ENCODE measurements around the gene PLXNB2.

The PLXNB2 gene

DNA sequence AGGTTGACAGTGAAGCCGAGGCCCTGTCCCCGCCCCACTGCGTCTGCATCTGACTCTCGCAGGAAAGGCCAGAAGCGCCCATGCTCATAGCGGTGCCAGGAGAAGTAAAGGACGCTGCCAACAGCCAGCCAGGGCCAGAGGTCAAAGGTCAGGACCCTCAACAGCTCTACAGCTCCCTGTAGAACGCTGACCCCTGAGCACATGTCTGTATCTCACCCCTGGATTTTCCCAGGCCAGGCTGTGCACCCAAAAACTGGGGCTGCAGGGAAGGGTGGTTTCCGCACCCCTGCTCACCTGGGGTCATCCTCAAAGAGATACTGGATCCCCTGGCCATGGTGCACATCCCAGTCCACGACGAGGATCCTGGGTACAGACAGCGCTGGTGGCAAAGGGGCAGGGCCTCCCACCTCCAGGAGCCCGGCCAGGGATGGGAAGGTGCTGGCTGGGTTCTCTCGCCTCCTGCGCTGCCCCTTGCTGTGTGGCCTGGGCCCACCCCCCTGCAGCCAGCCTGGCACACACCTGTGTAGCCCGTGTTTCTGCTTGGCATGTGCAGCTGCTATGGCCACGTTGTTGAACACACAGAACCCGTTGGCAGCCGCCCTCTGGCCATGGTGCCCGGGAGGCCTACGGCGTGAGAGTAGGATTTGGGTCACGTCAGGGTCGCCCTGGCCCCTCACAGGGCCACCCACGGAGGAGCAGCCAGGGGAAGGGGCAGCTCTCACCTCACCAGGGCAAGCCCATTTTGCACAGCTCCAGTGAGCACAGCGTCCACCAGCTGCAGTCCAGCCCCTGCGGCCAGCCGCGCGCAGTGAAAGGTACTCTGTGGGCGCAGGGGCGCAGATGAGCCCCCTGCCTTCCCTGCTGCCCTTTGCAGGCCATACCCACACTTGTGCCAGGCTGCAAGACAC is 57.9 kb downstream of the PLXNB2 start:
- TF ChIP-seq TAF1 (IDR thresholded peaks at IDR 0.05; ENCODE audit: borderline replicate concordance, insufficient read depth, low read length) (no peak), SIN3A (IDR thresholded peaks at IDR 0.05; ENCODE audit: borderline replicate concordance, insufficient read depth, low read length) (no peak), POLR2AphosphoS5 (IDR thresholded peaks at IDR 0.05; ENCODE audit: low read depth, low read length) (no peak)

- no peak for TF ChIP-seq FOXP2 (optimal IDR thresholded peaks at IDR 0.05; ENCODE audit: borderline replicate concordance, extremely low read depth, extremely low read length, insufficient read depth)
- TF ChIP-seq, protein P1, sequence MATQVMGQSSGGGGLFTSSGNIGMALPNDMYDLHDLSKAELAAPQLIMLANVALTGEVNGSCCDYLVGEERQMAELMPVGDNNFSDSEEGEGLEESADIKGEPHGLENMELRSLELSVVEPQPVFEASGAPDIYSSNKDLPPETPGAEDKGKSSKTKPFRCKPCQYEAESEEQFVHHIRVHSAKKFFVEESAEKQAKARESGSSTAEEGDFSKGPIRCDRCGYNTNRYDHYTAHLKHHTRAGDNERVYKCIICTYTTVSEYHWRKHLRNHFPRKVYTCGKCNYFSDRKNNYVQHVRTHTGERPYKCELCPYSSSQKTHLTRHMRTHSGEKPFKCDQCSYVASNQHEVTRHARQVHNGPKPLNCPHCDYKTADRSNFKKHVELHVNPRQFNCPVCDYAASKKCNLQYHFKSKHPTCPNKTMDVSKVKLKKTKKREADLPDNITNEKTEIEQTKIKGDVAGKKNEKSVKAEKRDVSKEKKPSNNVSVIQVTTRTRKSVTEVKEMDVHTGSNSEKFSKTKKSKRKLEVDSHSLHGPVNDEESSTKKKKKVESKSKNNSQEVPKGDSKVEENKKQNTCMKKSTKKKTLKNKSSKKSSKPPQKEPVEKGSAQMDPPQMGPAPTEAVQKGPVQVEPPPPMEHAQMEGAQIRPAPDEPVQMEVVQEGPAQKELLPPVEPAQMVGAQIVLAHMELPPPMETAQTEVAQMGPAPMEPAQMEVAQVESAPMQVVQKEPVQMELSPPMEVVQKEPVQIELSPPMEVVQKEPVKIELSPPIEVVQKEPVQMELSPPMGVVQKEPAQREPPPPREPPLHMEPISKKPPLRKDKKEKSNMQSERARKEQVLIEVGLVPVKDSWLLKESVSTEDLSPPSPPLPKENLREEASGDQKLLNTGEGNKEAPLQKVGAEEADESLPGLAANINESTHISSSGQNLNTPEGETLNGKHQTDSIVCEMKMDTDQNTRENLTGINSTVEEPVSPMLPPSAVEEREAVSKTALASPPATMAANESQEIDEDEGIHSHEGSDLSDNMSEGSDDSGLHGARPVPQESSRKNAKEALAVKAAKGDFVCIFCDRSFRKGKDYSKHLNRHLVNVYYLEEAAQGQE (IDR thresholded peaks at IDR 0.05; ENCODE audit: insufficient read depth in 1 of 2, low read depth in 2 of 2, low read length in 2 of 2): no peak
- TF ChIP-seq TAF1 (IDR thresholded peaks at IDR 0.05; ENCODE audit: borderline replicate concordance, insufficient read depth, low read length): no peak
- TF ChIP-seq POLR2AphosphoS5 (IDR thresholded peaks at IDR 0.05; ENCODE audit: low read depth, low read length): no peak
- TF ChIP-seq SIN3A (IDR thresholded peaks at IDR 0.05; ENCODE audit: borderline replicate concordance, insufficient read depth, low read length): no peak
Observed at GRCh38 chr22:50248196-50249081, 59.0 kb downstream of the PLXNB2 start.

DNA sequence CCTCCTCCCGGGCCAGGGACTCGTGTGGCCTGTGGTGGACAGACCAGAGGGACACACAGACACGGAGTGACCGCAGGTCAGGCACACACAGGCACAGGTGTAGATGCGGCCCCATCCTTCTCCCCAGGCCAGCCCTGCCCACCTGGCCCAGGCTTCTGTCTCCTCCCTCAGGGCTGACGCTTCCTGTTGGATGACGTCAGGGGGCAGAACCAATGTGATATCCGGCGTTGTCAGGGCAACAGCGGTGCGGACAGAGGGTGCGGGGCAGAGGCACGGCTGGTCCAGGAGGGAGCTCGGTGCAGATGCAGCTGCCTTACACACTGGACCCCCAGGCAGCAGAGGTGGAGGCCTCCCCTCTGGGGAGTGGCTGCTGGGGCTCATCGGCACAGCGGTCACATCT is 59.7 kb downstream of the PLXNB2 start:
- no peak for TF ChIP-seq POLR2AphosphoS5 (IDR thresholded peaks at IDR 0.05; ENCODE audit: low read depth, low read length)
- TF ChIP-seq SIN3A (IDR thresholded peaks at IDR 0.05; ENCODE audit: borderline replicate concordance, insufficient read depth, low read length): no peak
- TF ChIP-seq, protein P1 (IDR thresholded peaks at IDR 0.05; ENCODE audit: insufficient read depth in 1 of 2, low read depth in 2 of 2, low read length in 2 of 2): no peak
- TF ChIP-seq TAF1 (IDR thresholded peaks at IDR 0.05; ENCODE audit: borderline replicate concordance, insufficient read depth, low read length): no peak
- no peak for TF ChIP-seq FOXP2 (optimal IDR thresholded peaks at IDR 0.05; ENCODE audit: borderline replicate concordance, extremely low read depth, extremely low read length, insufficient read depth)

GRCh38 chr22:50246242-50247175 is 60.9 kb downstream of the PLXNB2 start:
- TF ChIP-seq TAF1 (IDR thresholded peaks at IDR 0.05; ENCODE audit: borderline replicate concordance, insufficient read depth, low read length) (no peak), FOXP2 (optimal IDR thresholded peaks at IDR 0.05; ENCODE audit: borderline replicate concordance, extremely low read depth, extremely low read length, insufficient read depth) (no peak), SIN3A (IDR thresholded peaks at IDR 0.05; ENCODE audit: borderline replicate concordance, insufficient read depth, low read length) (no peak), POLR2AphosphoS5 (IDR thresholded peaks at IDR 0.05; ENCODE audit: low read depth, low read length) (no peak; the same call in 1 of the 2 replicates)
- TF ChIP-seq, protein P1 (IDR thresholded peaks at IDR 0.05; ENCODE audit: insufficient read depth in 1 of 2, low read depth in 2 of 2, low read length in 2 of 2): no peak
